Suprapubic skin (tissue), 4 donors: ENCODE results near the gene LHX5. TPM values are rescaled to one million over a fixed set of nuclear protein-coding genes. Genes with fewer than 3 reads are reported as not detected.

Experiments used
- DNase-seq, 2 donors: peaks; one replicate each; pipeline ENCODE4 v3.0.0-alpha.2; 2019; ENCODE audit warnings: low spot score in 2 of 2
- H3K27ac ChIP-seq: fragments of 200-600 bp; sonication (generic); one replicate; pipeline ENCODE4 v1.5.1; 2019
- H3K27me3 ChIP-seq: fragments of 200-600 bp; sonication (generic); one replicate; pipeline ENCODE4 v1.5.1; 2019
- H3K36me3 ChIP-seq: fragments of 200-600 bp; sonication (generic); one replicate; pipeline ENCODE4 v1.5.1; 2019
- H3K4me1 ChIP-seq: fragments of 200-600 bp; sonication (generic); one replicate; pipeline ENCODE4 v1.5.1; 2019
- H3K4me3 ChIP-seq: fragments of 200-600 bp; sonication (generic); one replicate; pipeline ENCODE4 v1.5.1; 2019; ENCODE audit warnings: mild to moderate bottlenecking
- H3K9me3 ChIP-seq: fragments of 200-600 bp; sonication (generic); one replicate; pipeline ENCODE4 v1.5.1; 2019
- CTCF ChIP-seq, 2 donors: fragments of 200-600 bp in 1 of 2; fragments of 450-650 bp in 1 of 2; sonication (generic) in 1 of 2; IDR thresholded peaks; one replicate each; pipeline ENCODE4 v1.5.1; 2016 to 2019; ENCODE audit warnings: antibody characterized with exemption in 2 of 2, mild to moderate bottlenecking in 1 of 2, moderate library complexity in 1 of 2
- EP300 ChIP-seq: sonication (generic); formaldehyde crosslinking; IDR thresholded peaks from one replicate; pipeline ENCODE4 v1.6.1; 2017; ENCODE audit warnings: antibody characterized with exemption
- POLR2A ChIP-seq, 2 donors: fragments of 450-650 bp; IDR thresholded peaks; one replicate each; pipeline ENCODE4 v1.6.1; 2017; ENCODE audit warnings: antibody characterized with exemption in 2 of 2, mild to moderate bottlenecking in 2 of 2, moderate library complexity in 2 of 2
- POLR2AphosphoS5 ChIP-seq, 3 donors: sonication (generic); formaldehyde crosslinking; IDR thresholded peaks; one replicate each; pipeline ENCODE4 v1.6.1; 2017; ENCODE audit warnings: antibody characterized with exemption in 3 of 3
- WGBS: methylation state at CpG from one replicate; pipeline ENCODE4 v1.1.5; 2018; 5-methylcytosine and 5-hydroxymethylcytosine counted together
- total RNA-seq, 4 donors: library from RNA; depleted of rRNA; stranded (reverse); fragments of >200 nt; gene quantifications; one replicate each; pipeline ENCODE4 v1.1.0, GENCODE V29; 2016

Gene LHX5
- total RNA-seq, 4 donors from 2014 or later = not detected

- peaks cover 14% of the 10 kb centered on the region for H3K27me3 ChIP-seq
- 85% methylated on average over 5 of the region's 5 CpGs for WGBS
- TF ChIP-seq CTCF (IDR thresholded peaks at IDR 0.05) (no peak), POLR2AphosphoS5 (IDR thresholded peaks at IDR 0.05) (no peak), EP300 (no peak), POLR2A (IDR thresholded peaks at IDR 0.05) (no peak)
These were observed 36.3 kb downstream of the LHX5 start for GRCh38 chr12:113435367-113435766.

GRCh38 chr12:113432986-113433385 is 38.7 kb downstream of the LHX5 start:
- no peak overlapping the region for H3K4me3 ChIP-seq
- no peak for DNase-seq
- no peak overlapping the region for H3K27ac ChIP-seq
- no peaks in the 10 kb centered on the region for H3K9me3 ChIP-seq
- H3K27me3 ChIP-seq = peaks cover 8% of the 10 kb centered on the region
- no peaks in the 10 kb centered on the region for H3K4me1 ChIP-seq
- TF ChIP-seq EP300 (no peak), POLR2A (IDR thresholded peaks at IDR 0.05) (no peak), POLR2AphosphoS5 (IDR thresholded peaks at IDR 0.05) (no peak), CTCF (IDR thresholded peaks at IDR 0.05) (no peak)
- H3K36me3 ChIP-seq = no peaks in the 10 kb centered on the region

More at GRCh38 chr12:113435367-113435766, 36.3 kb downstream of the LHX5 start:
- Histone ChIP-seq H3K4me1 (no peaks in the 10 kb centered on the region), H3K27ac (no peak overlapping the region), H3K36me3 (no peaks in the 10 kb centered on the region), H3K4me3 (no peak overlapping the region), H3K9me3 (no peaks in the 10 kb centered on the region)
- no peak for DNase-seq

GRCh38 chr12:113428482-113428881 is 43.2 kb downstream of the LHX5 start:
- DNase-seq = no peak
- H3K27me3 ChIP-seq = peaks cover 19% of the 10 kb centered on the region
- 82% methylated on average over 1 of the region's 1 CpG for WGBS
- H3K9me3 ChIP-seq = no peaks in the 10 kb centered on the region
- no peak overlapping the region for H3K4me3 ChIP-seq
- no peak overlapping the region for H3K27ac ChIP-seq
- H3K4me1 ChIP-seq = no peaks in the 10 kb centered on the region
- no peak for TF ChIP-seq CTCF (IDR thresholded peaks at IDR 0.05)
- TF ChIP-seq EP300 = no peak
- TF ChIP-seq POLR2AphosphoS5 (IDR thresholded peaks at IDR 0.05) = no peak
- TF ChIP-seq POLR2A (IDR thresholded peaks at IDR 0.05) = no peak
- H3K36me3 ChIP-seq = no peaks in the 10 kb centered on the region

- H3K27ac ChIP-seq = no peak overlapping the region
- peaks cover under 1% of the 10 kb centered on the region for H3K4me1 ChIP-seq
- TF ChIP-seq POLR2A (IDR thresholded peaks at IDR 0.05) (no peak), POLR2AphosphoS5 (IDR thresholded peaks at IDR 0.05) (no peak), CTCF (IDR thresholded peaks at IDR 0.05) (no peak)
- peaks cover 19% of the 10 kb centered on the region for H3K27me3 ChIP-seq
- WGBS = 60% methylated on average over 9 of the region's 9 CpGs
- H3K9me3 ChIP-seq = no peaks in the 10 kb centered on the region
- no peaks in the 10 kb centered on the region for H3K36me3 ChIP-seq
- no peak overlapping the region for H3K4me3 ChIP-seq
- DNase-seq = no peak
These were observed 43.8 kb downstream of the LHX5 start for GRCh38 chr12:113427882-113428281.

GRCh38 chr12:113425960-113426453 is 45.7 kb downstream of the LHX5 start:
- no peak for DNase-seq
- peaks cover 19% of the 10 kb centered on the region for H3K27me3 ChIP-seq
- no peaks in the 10 kb centered on the region for H3K9me3 ChIP-seq
- peaks cover 12% of the 10 kb centered on the region for H3K4me1 ChIP-seq
- no peaks in the 10 kb centered on the region for H3K36me3 ChIP-seq
- TF ChIP-seq EP300 (no peak), POLR2AphosphoS5 (IDR thresholded peaks at IDR 0.05) (no peak), POLR2A (IDR thresholded peaks at IDR 0.05) (no peak), CTCF (IDR thresholded peaks at IDR 0.05) (no peak)
- 26% methylated on average over 11 of the region's 11 CpGs for WGBS
- H3K27ac ChIP-seq = no peak overlapping the region
- no peak overlapping the region for H3K4me3 ChIP-seq
